B cell (primary cell): ENCODE measurements around the gene DYRK4. TPM values are rescaled to one million over a fixed set of nuclear protein-coding genes. Genes with fewer than 3 reads are reported as not detected.

Source experiments
- ATAC-seq: fragments of 200-7000 bp; cut with Tn5 transposase; one replicate; pipeline ENCODE4 v1.10.0; 2021; ENCODE audit warnings: low read depth, mild to moderate bottlenecking, moderate number of reproducible peaks, moderate library complexity
- CTCF ChIA-PET: fragments of 350-600 bp; sonication (Branson Sonifier 250); formaldehyde crosslinking; loops from one replicate; lab custom pipeline; 2021; ENCODE audit warnings: antibody characterized with exemption, inconsistent platforms; lab: Charles Lee
- POLR2A ChIA-PET: fragments of 350-600 bp; sonication (Branson Sonifier 250); formaldehyde crosslinking; loops from one replicate; lab custom pipeline; 2021; ENCODE audit warnings: antibody characterized with exemption; lab: Charles Lee
- DNase-seq: peaks from one replicate; pipeline ENCODE4 v3.0.0; 2013
- H2AFZ ChIP-seq: 2 replicates; pipeline ENCODE4 v1.6.1; 2012; ENCODE audit warnings: mild to moderate bottlenecking, low read depth, low read length; ENCODE audit not compliant: insufficient read depth, poor library complexity, severe bottlenecking
- H3K27ac ChIP-seq, 2 donors: 1 replicate in 1 of 2; 2 replicates in 1 of 2; pipeline ENCODE4 v1.5.1; 2012 to 2013; ENCODE audit warnings: low read length in 2 of 2, mild to moderate bottlenecking in 2 of 2, moderate library complexity in 1 of 2
- H3K27me3 ChIP-seq, 4 experiments: fragments of 200-600 bp in 1 of 4; sonication (generic) in 1 of 4; replicated peaks in 1 of 4; 1 replicate in 2 of 4; 2 replicates in 2 of 4; pipeline versions ENCODE4 v1.6.1 to v1.7.0; 2013 to 2016; ENCODE audit warnings: low read length in 3 of 4, mild to moderate bottlenecking in 2 of 4, mixed read lengths in 1 of 4, moderate library complexity in 1 of 4; ENCODE audit not compliant: insufficient read depth in 4 of 4, control insufficient read depth in 3 of 4; ENCODE audit errors: control extremely low read depth in 1 of 4
- H3K36me3 ChIP-seq, 2 experiments: replicated peaks in 1 of 2; 1 replicate in 1 of 2; 2 replicates in 1 of 2; pipeline versions ENCODE4 v1.6.1 to v1.7.1; 2013; ENCODE audit warnings: low read length in 1 of 2; ENCODE audit not compliant: insufficient read depth in 2 of 2, control insufficient read depth in 1 of 2; ENCODE audit errors: control extremely low read depth in 1 of 2, extremely low read depth in 1 of 2
- H3K4me1 ChIP-seq, 2 donors: fragments of 200-600 bp in 1 of 2; sonication (generic) in 1 of 2; 1 replicate in 1 of 2; 2 replicates in 1 of 2; pipeline versions ENCODE4 v1.5.1 to v1.6.1; 2013 to 2017; ENCODE audit warnings: low read length in 2 of 2; ENCODE audit not compliant: control insufficient read depth in 2 of 2, insufficient read depth in 2 of 2
- H3K4me2 ChIP-seq: replicated peaks from 2 replicates; pipeline ENCODE3; 2012; ENCODE audit warnings: mild to moderate bottlenecking, low read depth, low read length; ENCODE audit not compliant: poor library complexity, severe bottlenecking
- H3K4me3 ChIP-seq, 5 experiments: fragments of 200-600 bp in 1 of 5; sonication (generic) in 1 of 5; 1 replicate in 3 of 5; 2 replicates in 2 of 5; pipeline versions ENCODE4 v1.5.1 to v1.7.0; 2011 to 2016; ENCODE audit warnings: low read length in 4 of 5, mild to moderate bottlenecking in 4 of 5, low read depth in 2 of 5, control low read depth in 1 of 5, moderate library complexity in 1 of 5; ENCODE audit not compliant: insufficient read depth in 1 of 5; ENCODE audit errors: control extremely low read depth in 1 of 5, extremely low read depth in 1 of 5
- H3K79me2 ChIP-seq: fragments of 200-600 bp; sonication (generic); one replicate; pipeline ENCODE4 v1.6.0; 2016; ENCODE audit warnings: low read length; ENCODE audit not compliant: control insufficient read depth, insufficient read depth
- H3K9ac ChIP-seq: fragments of 200-600 bp; sonication (generic); 2 replicates; pipeline ENCODE4 v1.6.1; 2017; ENCODE audit warnings: mild to moderate bottlenecking, low read length, moderate library complexity
- H3K9me3 ChIP-seq, 3 donors: one replicate each; pipeline versions ENCODE4 v1.6.1 to v1.7.1; 2013; ENCODE audit warnings: low read length in 2 of 3; ENCODE audit not compliant: control insufficient read depth in 2 of 3, insufficient read depth in 1 of 3; ENCODE audit errors: control extremely low read depth in 1 of 3
- H4K20me1 ChIP-seq: 2 replicates; pipeline ENCODE4 v1.6.0; 2012; ENCODE audit warnings: mild to moderate bottlenecking, low read length; ENCODE audit not compliant: insufficient read depth, control insufficient read depth, poor library complexity, severe bottlenecking
- H3K27ac Mint-ChIP-seq: one replicate; pipeline ENCODE4 v1.8.0; 2021; ENCODE audit warnings: mixed read lengths
- H3K27me3 Mint-ChIP-seq: one replicate; pipeline ENCODE4 v1.8.0; 2021; ENCODE audit warnings: mixed read lengths
- H3K4me1 Mint-ChIP-seq: one replicate; pipeline ENCODE4 v1.8.0; 2021; ENCODE audit warnings: mixed read lengths
- H3K4me3 Mint-ChIP-seq: one replicate; pipeline ENCODE4 v1.8.0; 2021; ENCODE audit warnings: mixed read lengths
- H3K9me3 Mint-ChIP-seq: one replicate; pipeline ENCODE4 v1.8.0; 2022; ENCODE audit warnings: mixed read lengths; ENCODE audit not compliant: insufficient read depth
- EZH2 ChIP-seq: IDR thresholded peaks from 2 replicates; pipeline ENCODE4 v1.6.1; 2012; ENCODE audit warnings: borderline replicate concordance, low read depth, mild to moderate bottlenecking, moderate library complexity, low read length; ENCODE audit not compliant: insufficient read depth, poor library complexity, severe bottlenecking
- WGBS: methylation state at CpG from one replicate; pipeline ENCODE4 v1.1.5; 2013; ENCODE audit warnings: missing lambda C conversion rate; ENCODE audit not compliant: insufficient coverage; 5-methylcytosine and 5-hydroxymethylcytosine counted together
- intact Hi-C: fragments of 100-400 bp; cut with micrococcal nuclease; formaldehyde crosslinking; loops from one replicate; pipeline ENCODE4 v1.10.0; 2022
- polyA plus RNA-seq: library from polyadenylated mRNA; depleted of rRNA; stranded (reverse); fragments of >200 nt; gene quantifications from 2 replicates; pipeline ENCODE4 v1.2.3, GENCODE V29; 2012
- total RNA-seq, 2 donors: library from RNA; stranded (reverse); fragments of 120-200 nt in 1 of 2; gene quantifications; 1 replicate in 1 of 2; 2 replicates in 1 of 2; pipeline versions ENCODE4 v1.2.3 to v1.2.4, GENCODE V29; 2013 to 2022
- TF ChIP-seq, protein P1 (sequence below): fragments of 200-600 bp; IDR thresholded peaks from one replicate; pipeline ENCODE4 v1.8.0; 2022; ENCODE audit warnings: antibody characterized with exemption, mild to moderate bottlenecking

Gene DYRK4
- total and polyA plus RNA-seq, 2 donors (not counting 1 experiment from before 2014, with no cell fraction given) = 41.3 to 63.3 TPM

DNA sequence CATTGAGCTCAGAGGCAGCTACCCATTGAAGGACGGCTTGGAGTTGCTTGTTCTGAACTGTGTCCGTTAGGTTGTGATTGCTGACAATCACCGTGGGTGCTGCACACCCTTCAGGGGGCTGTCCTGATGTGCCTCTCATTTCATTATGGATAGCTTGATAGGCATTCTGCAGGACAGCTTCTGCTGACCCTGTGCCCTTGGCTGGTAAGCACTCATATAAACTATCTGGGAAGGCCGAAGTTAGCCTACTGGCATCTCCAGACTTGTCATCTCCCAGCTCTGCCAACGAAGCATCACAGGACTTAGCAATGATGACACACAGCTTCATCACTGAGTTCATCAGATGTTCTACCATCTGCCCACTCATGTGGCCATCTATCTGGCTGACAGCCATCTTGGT, 64.5 kb downstream of the DYRK4 start:
- no peak overlapping the region for H3K27ac Mint-ChIP-seq
- Histone ChIP-seq H3K4me2 (no peak overlapping the region), H3K9me3 (no peaks in the 10 kb centered on the region), H3K4me3 (no peak overlapping the region), H4K20me1 (no peaks in the 10 kb centered on the region), H3K9ac (no peak overlapping the region), H3K79me2 (no peaks in the 10 kb centered on the region), H3K4me1 (no peaks in the 10 kb centered on the region), H3K27me3 (no peaks in the 10 kb centered on the region), H2AFZ (no peak overlapping the region), H3K27ac (no peak overlapping the region), H3K36me3 (no peaks in the 10 kb centered on the region)
- peaks cover 3% of the 10 kb centered on the region for H3K4me1 Mint-ChIP-seq
- no peak for TF ChIP-seq EZH2
- TF ChIP-seq, protein P1, sequence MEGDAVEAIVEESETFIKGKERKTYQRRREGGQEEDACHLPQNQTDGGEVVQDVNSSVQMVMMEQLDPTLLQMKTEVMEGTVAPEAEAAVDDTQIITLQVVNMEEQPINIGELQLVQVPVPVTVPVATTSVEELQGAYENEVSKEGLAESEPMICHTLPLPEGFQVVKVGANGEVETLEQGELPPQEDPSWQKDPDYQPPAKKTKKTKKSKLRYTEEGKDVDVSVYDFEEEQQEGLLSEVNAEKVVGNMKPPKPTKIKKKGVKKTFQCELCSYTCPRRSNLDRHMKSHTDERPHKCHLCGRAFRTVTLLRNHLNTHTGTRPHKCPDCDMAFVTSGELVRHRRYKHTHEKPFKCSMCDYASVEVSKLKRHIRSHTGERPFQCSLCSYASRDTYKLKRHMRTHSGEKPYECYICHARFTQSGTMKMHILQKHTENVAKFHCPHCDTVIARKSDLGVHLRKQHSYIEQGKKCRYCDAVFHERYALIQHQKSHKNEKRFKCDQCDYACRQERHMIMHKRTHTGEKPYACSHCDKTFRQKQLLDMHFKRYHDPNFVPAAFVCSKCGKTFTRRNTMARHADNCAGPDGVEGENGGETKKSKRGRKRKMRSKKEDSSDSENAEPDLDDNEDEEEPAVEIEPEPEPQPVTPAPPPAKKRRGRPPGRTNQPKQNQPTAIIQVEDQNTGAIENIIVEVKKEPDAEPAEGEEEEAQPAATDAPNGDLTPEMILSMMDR = no peak
- H3K4me3 Mint-ChIP-seq = no peak overlapping the region
- POLR2A ChIA-PET = no interaction called here
- CTCF ChIA-PET = no interaction called here
- intact Hi-C loops = no loop called here
- DNase-seq (no peak), ATAC-seq (no peak)
- no peaks in the 10 kb centered on the region for H3K27me3 Mint-ChIP-seq
- H3K9me3 Mint-ChIP-seq = no peaks in the 10 kb centered on the region
- WGBS = 100% methylated on average over 5 of the region's 5 CpGs

DNA sequence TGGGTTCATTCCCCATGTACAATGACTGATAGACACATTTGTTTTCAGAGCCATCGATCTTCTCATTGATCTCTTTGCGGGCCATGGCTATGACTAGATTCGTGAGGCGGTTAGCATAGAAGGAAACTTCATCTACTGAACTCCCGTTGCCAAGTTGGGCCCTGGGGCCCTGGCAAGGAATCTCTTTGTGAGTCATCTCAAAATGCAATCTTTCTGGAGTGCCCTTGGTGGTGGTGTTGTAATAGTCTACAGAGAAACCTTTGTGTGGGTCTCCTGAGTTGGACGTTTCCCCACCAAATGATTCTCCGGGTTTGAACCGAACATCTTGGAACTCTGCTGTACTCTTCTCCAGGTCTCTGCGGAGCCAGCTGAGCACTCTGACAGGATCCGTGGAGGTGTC, 66.4 kb downstream of the DYRK4 start:
- 96% methylated on average over 7 of the region's 10 CpGs for WGBS
- Histone ChIP-seq H3K9ac (no peak overlapping the region), H3K4me2 (no peak overlapping the region), H3K9me3 (no peaks in the 10 kb centered on the region), H3K36me3 (no peaks in the 10 kb centered on the region), H3K27me3 (no peaks in the 10 kb centered on the region), H2AFZ (no peak overlapping the region), H3K4me1 (no peaks in the 10 kb centered on the region), H3K79me2 (no peaks in the 10 kb centered on the region), H3K4me3 (no peak overlapping the region), H3K27ac (no peak overlapping the region), H4K20me1 (no peaks in the 10 kb centered on the region)
- ChIA-PET POLR2A (no interaction called here), CTCF (interaction anchor here (1.4 to 1.5 kb wide), 2 partner anchors 20 to 24 kb away, joined by 3 read pairs; partner anchors contain the start of genes AKAP3 and NDUFA9)
- Mint-ChIP-seq H3K9me3 (no peaks in the 10 kb centered on the region), H3K4me3 (no peak overlapping the region), H3K27ac (no peak overlapping the region), H3K27me3 (peaks cover 4% of the 10 kb centered on the region), H3K4me1 (no peaks in the 10 kb centered on the region)
- intact Hi-C loops = no loop called here
- ATAC-seq (no peak), DNase-seq (no peak)
- TF ChIP-seq, protein P1 = no peak
- no peak for TF ChIP-seq EZH2
